K562 (cell line): ENCODE results near the gene AFF1. TPM values are rescaled to one million over a fixed set of nuclear protein-coding genes. Genes with fewer than 3 reads are reported as not detected.

Source experiments
- AFF4 ChIP-seq: sonication (generic); formaldehyde crosslinking; IDR thresholded peaks from 2 replicates; pipeline ENCODE4 v1.8.0; 2023; ENCODE audit warnings: mild to moderate bottlenecking, missing genetic modification reagents
- BMI1 ChIP-seq: fragments of 150-350 bp; IDR thresholded peaks from 2 replicates; pipeline ENCODE4 v1.6.1; 2014; ENCODE audit warnings: low read length
- CREB1 ChIP-seq, 2 experiments: sonication (generic) in 1 of 2; formaldehyde crosslinking in 1 of 2; IDR thresholded peaks; 2 replicates each; pipeline versions ENCODE4 v1.6.1 to v1.8.0; 2012 to 2022; ENCODE audit warnings: inconsistent platforms in 1 of 2, mild to moderate bottlenecking in 1 of 2, missing genetic modification reagents in 1 of 2, moderate library complexity in 1 of 2
- ELK3 ChIP-seq: fragments of 450-650 bp; formaldehyde crosslinking; IDR thresholded peaks from 2 replicates; pipeline ENCODE4 v1.4.0; 2020; ENCODE audit warnings: mild to moderate bottlenecking
- HLTF ChIP-seq: fragments of 450-650 bp; IDR thresholded peaks from 2 replicates; pipeline ENCODE4 v1.6.1; 2016
- HNRNPLL ChIP-seq: fragments of 200-400 bp; formaldehyde crosslinking; IDR thresholded peaks from 2 replicates; pipeline ENCODE4 v1.6.1; 2017; ENCODE audit warnings: low read length, low read depth, mild to moderate bottlenecking; ENCODE audit not compliant: poor library complexity, severe bottlenecking
- KLF16 ChIP-seq: IDR thresholded peaks from 2 replicates; pipeline ENCODE4 v1.6.1; 2016; ENCODE audit warnings: antibody characterized with exemption
- MCM2 ChIP-seq: fragments of 450-650 bp; IDR thresholded peaks from 2 replicates; pipeline ENCODE4 v1.6.1; 2017; ENCODE audit warnings: low read depth, mild to moderate bottlenecking
- NRF1 ChIP-seq, 2 experiments: fragments of 450-650 bp; IDR thresholded peaks in 1 of 2; conservative IDR thresholded peaks in 1 of 2; 2 replicates each; pipeline ENCODE4 v1.6.1; 2014; ENCODE audit warnings: mild to moderate bottlenecking in 2 of 2
- PCBP2 ChIP-seq: fragments of 200-400 bp; formaldehyde crosslinking; IDR thresholded peaks from 2 replicates; pipeline ENCODE4 v1.6.1; 2018; ENCODE audit warnings: low read length, low read depth, mild to moderate bottlenecking, moderate library complexity; ENCODE audit not compliant: poor library complexity, severe bottlenecking
- POLR2AphosphoS2 ChIP-seq: IDR thresholded peaks from 2 replicates; pipeline ENCODE4 v1.6.1; 2012; ENCODE audit warnings: low read length, improper control_type of control experiment
- SP1 ChIP-seq: sonication (generic); formaldehyde crosslinking; IDR thresholded peaks from 2 replicates; pipeline ENCODE4 v1.8.1; 2022; ENCODE audit warnings: mild to moderate bottlenecking, missing genetic modification reagents
- WHSC1 ChIP-seq: IDR thresholded peaks from one replicate; pipeline ENCODE4 v1.6.1; 2012; ENCODE audit warnings: low read length, control low read depth, inconsistent platforms
- ZNF318 ChIP-seq, 2 experiments: fragments of 450-650 bp; IDR thresholded peaks; 2 replicates each; pipeline ENCODE4 v1.6.1; 2016; ENCODE audit warnings: mild to moderate bottlenecking in 2 of 2, borderline replicate concordance in 1 of 2, low read depth in 1 of 2, moderate library complexity in 1 of 2
- polyA plus RNA-seq, 8 experiments: library from polyadenylated mRNA; depleted of rRNA in 4 of 8; stranded (reverse) in 5 of 8; unstranded in 3 of 8; fragments of >200 nt; fragmentation: Nextera tagmentation in 2 of 8; fragmentation: Illumina TruSeq in 1 of 8; extraction: Ambion mirVana in 2 of 8; extraction: Trizol in 1 of 8; gene quantifications; 2 replicates each; pipeline versions ENCODE4 v1.2.1 to v1.2.3, GENCODE V29; 2011 to 2014; ENCODE audit warnings: inconsistent platforms in 1 of 8, missing spikeins in 1 of 8
- total RNA-seq, 7 experiments: library from RNA; depleted of rRNA in 6 of 7; stranded (reverse); fragments of >200 nt in 6 of 7; fragmentation: Illumina TruSeq in 2 of 7; extraction: Trizol in 2 of 7; gene quantifications; 2 replicates each; pipeline versions ENCODE4 v1.2.1 to v1.2.3, GENCODE V29; 2011 to 2021; ENCODE audit warnings: low replicate concordance in 1 of 7

Gene AFF1
- total and polyA plus RNA-seq, 9 of the 15 experiments (the other 6 are each of a cell fraction or from before 2014, with no cell fraction given): 4.1 to 47.5 (median 17.2) TPM

GRCh38 chr4:87007528-87008446, 73.0 kb downstream of the AFF1 start (continued):
- TF ChIP-seq ZNF318 (IDR thresholded peaks at IDR 0.05; ENCODE audit: borderline replicate concordance in 1 of 2, low read depth in 1 of 2) (peak in 1 of 2 experiments; percentile 58; a peak in 1 of 4 replicates), ELK3 (CRISPR knock-in tag) (no peak), WHSC1 (no peak), SP1 (CRISPR knock-in tag) (no peak), KLF16 (no peak), HNRNPLL (no peak), CREB1 (IDR thresholded peaks at IDR 0.05) (peak; percentile 39; the same call in 1 of the 2 replicates), CREB1 (CRISPR knock-in tag; IDR thresholded peaks at IDR 0.05) (no peak), HLTF (no peak), MCM2 (no peak), PCBP2 (no peak), POLR2AphosphoS2 (no peak), BMI1 (no peak), NRF1 (conservative IDR thresholded peaks at IDR 0.05 in 1 of 2, IDR thresholded peaks at IDR 0.05 in 1 of 2) (no peak), AFF4 (CRISPR knock-in tag) (no peak)
